GM18508 (cell line): ENCODE data around the gene CDK19.

Experiments used
- ATAC-seq: cut with Tn5 transposase; IDR thresholded peaks from one replicate; pipeline ENCODE4 v1.9.1; 2021; ENCODE audit warnings: moderate number of reproducible peaks; ENCODE audit not compliant: insufficient read depth, unreplicated experiment

Gene CDK19

GRCh38 chr6:110561696-110562095 lies 253.6 kb downstream of the CDK19 start:
- ATAC-seq: no peak

- no peak for ATAC-seq
Measured at GRCh38 chr6:110561008-110561396, 254.3 kb downstream of the CDK19 start.

- ATAC-seq: no peak
Measured at GRCh38 chr6:110560239-110561007, 254.8 kb downstream of the CDK19 start.
